Measurements from ENCODE around the gene TRAF4.

GRCh38 chr17:28728364-28729200 is 15.2 kb upstream of the TRAF4 start, which contains the start of gene NEK8:
- TF ChIP-seq CTCF (IDR thresholded peaks at IDR 0.05; ENCODE audit: low read length) (no peak), EZH2 (IDR thresholded peaks at IDR 0.05; ENCODE audit: borderline replicate concordance, low read length) (no peak)

Measured in OCI-LY1 (cell line).